Parathyroid adenoma (tissue), 2 donors: Measurements from ENCODE around the gene SIKE1.
A peak's percentile ranks its signal among the peaks of the same experiment; 100 is the strongest.

Experiments used
- H2AFZ ChIP-seq: fragments of 300-600 bp; sonication (generic); one replicate; pipeline ENCODE4 v1.7.0; 2017; ENCODE audit warnings: antibody characterized with exemption, mild to moderate bottlenecking
- H3K27ac ChIP-seq: fragments of 300-600 bp; sonication (generic); one replicate; pipeline ENCODE4 v1.7.0; 2017
- H3K27me3 ChIP-seq: fragments of 300-600 bp; sonication (generic); one replicate; pipeline ENCODE4 v1.7.0; 2017; ENCODE audit warnings: low read length; ENCODE audit not compliant: control insufficient read depth, insufficient read depth
- H3K36me3 ChIP-seq: fragments of 300-600 bp; sonication (generic); one replicate; pipeline ENCODE4 v1.7.0; 2017; ENCODE audit warnings: low read length; ENCODE audit not compliant: control insufficient read depth, insufficient read depth
- H3K4me1 ChIP-seq: fragments of 300-600 bp; sonication (generic); one replicate; pipeline ENCODE4 v1.7.0; 2017; ENCODE audit warnings: control low read depth
- H3K4me2 ChIP-seq: fragments of 300-600 bp; sonication (generic); one replicate; pipeline ENCODE4 v1.7.0; 2017; ENCODE audit warnings: low read length
- H3K4me3 ChIP-seq: fragments of 300-600 bp; sonication (generic); one replicate; pipeline ENCODE4 v1.7.0; 2017; ENCODE audit warnings: low read depth, low read length
- H3K79me2 ChIP-seq: fragments of 300-600 bp; sonication (generic); one replicate; pipeline ENCODE4 v1.7.0; 2017; ENCODE audit warnings: control low read depth
- H3K9ac ChIP-seq: fragments of 300-600 bp; sonication (generic); one replicate; pipeline ENCODE4 v1.7.0; 2017; ENCODE audit warnings: mild to moderate bottlenecking
- H3K9me3 ChIP-seq: fragments of 300-600 bp; sonication (generic); one replicate; pipeline ENCODE4 v1.7.0; 2017; ENCODE audit warnings: low read length; ENCODE audit not compliant: control insufficient read depth
- TF ChIP-seq, protein P1 (sequence below): fragments of 300-600 bp; sonication (generic); IDR thresholded peaks from one replicate; pipeline ENCODE4 v1.7.0; 2017; ENCODE audit warnings: antibody characterized with exemption, mild to moderate bottlenecking
- donor health status: primary hyperparathyroidism.

The SIKE1 gene

DNA sequence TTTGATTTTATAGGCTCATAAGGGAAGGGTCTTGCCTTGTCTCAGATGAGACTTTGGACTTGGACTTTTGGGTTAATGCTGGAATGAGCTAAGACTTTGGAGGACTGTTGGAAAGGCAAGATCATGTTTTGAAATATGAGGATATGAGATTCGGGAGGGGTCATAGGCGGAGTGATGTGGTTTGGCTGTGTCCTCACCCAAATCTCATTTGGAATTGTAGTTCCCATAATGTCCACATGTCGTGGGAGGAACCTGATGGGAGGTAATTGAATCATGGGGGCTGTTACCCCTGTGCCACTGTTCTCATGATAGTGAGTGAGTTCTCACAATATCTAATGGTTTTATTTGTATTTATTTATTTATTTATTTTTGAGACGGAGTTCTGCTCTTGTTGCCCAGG lies 15.8 kb downstream of the SIKE1 start:
- H2AFZ ChIP-seq: no peak overlapping the region
- H3K27ac ChIP-seq: no peak overlapping the region
- H3K4me1 ChIP-seq: no peaks in the 10 kb centered on the region
- H3K4me2 ChIP-seq: no peak overlapping the region
- no peaks in the 10 kb centered on the region for H3K27me3 ChIP-seq
- no peak overlapping the region for H3K9ac ChIP-seq
- H3K36me3 ChIP-seq: no peaks in the 10 kb centered on the region
- H3K79me2 ChIP-seq: no peaks in the 10 kb centered on the region
- H3K9me3 ChIP-seq: no peaks in the 10 kb centered on the region
- no peak overlapping the region for H3K4me3 ChIP-seq
- TF ChIP-seq, protein P1, sequence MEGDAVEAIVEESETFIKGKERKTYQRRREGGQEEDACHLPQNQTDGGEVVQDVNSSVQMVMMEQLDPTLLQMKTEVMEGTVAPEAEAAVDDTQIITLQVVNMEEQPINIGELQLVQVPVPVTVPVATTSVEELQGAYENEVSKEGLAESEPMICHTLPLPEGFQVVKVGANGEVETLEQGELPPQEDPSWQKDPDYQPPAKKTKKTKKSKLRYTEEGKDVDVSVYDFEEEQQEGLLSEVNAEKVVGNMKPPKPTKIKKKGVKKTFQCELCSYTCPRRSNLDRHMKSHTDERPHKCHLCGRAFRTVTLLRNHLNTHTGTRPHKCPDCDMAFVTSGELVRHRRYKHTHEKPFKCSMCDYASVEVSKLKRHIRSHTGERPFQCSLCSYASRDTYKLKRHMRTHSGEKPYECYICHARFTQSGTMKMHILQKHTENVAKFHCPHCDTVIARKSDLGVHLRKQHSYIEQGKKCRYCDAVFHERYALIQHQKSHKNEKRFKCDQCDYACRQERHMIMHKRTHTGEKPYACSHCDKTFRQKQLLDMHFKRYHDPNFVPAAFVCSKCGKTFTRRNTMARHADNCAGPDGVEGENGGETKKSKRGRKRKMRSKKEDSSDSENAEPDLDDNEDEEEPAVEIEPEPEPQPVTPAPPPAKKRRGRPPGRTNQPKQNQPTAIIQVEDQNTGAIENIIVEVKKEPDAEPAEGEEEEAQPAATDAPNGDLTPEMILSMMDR: no peak

- Histone ChIP-seq H3K4me1 (peaks cover 10% of the 10 kb centered on the region), H3K9me3 (peaks cover 4% of the 10 kb centered on the region), H3K4me3 (peak overlapping the region; percentile 100), H3K27ac (peak overlapping the region; percentile 98), H3K36me3 (no peaks in the 10 kb centered on the region), H3K79me2 (peaks cover 24% of the 10 kb centered on the region), H2AFZ (peak overlapping the region; percentile 80), H3K9ac (no peak overlapping the region), H3K27me3 (no peaks in the 10 kb centered on the region), H3K4me2 (peak overlapping the region; percentile 74)
- TF ChIP-seq, protein P1: no peak
Observed at GRCh38 chr1:114758256-114758832, 22.1 kb downstream of the SIKE1 start.

- Histone ChIP-seq H3K4me2 (peak within 1 kb of the TSS; percentile 91), H3K36me3 (no peaks in the 10 kb centered on the region), H3K27ac (peak within 1 kb of the TSS; percentile 98), H3K4me1 (peaks cover 10% of the 10 kb centered on the region), H2AFZ (peak within 1 kb of the TSS; percentile 80), H3K27me3 (no peaks in the 10 kb centered on the region), H3K4me3 (peak within 1 kb of the TSS; percentile 100), H3K79me2 (peaks cover 31% of the 10 kb centered on the region), H3K9me3 (peaks cover 4% of the 10 kb centered on the region), H3K9ac (peak within 1 kb of the TSS; percentile 90)
- TF ChIP-seq, protein P1: peak; percentile 28
Observed at GRCh38 chr1:114757455-114758255, 22.8 kb downstream of the SIKE1 start, which contains the start of gene CSDE1. TSS of gene CSDE1 (minus strand) at chr1:114757984. CDS start at chr1:114739890, 18,094 bp downstream.

DNA sequence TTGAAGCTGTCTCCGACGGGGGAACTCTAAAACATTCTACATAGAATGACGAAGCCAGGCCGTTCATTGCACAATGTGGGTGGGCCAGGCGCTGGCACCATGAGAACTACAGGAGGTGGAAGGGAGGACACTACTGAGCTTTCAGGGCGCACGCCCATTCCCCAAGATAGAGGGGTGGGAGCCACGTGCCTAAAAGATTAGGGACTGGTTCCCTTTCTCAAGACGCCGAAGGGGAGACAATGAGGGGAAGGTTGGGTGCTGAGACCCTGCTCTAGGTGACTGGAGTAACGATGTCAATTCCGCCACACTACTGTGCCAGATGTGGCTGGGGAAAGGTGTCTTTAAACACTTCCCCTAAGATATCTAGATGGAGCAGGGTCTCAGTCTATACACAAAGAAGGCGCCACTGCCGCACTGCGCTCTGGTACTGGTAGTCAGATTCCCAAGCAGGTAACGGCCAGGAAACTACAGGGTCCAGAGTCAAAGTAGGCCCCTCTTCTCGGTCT lies 23.5 kb downstream of the SIKE1 start:
- Histone ChIP-seq H3K36me3 (no peaks in the 10 kb centered on the region), H3K9me3 (peaks cover 4% of the 10 kb centered on the region), H3K9ac (no peak overlapping the region), H3K4me2 (peak overlapping the region; percentile 91), H3K27me3 (no peaks in the 10 kb centered on the region), H3K4me1 (peaks cover 10% of the 10 kb centered on the region), H2AFZ (peak overlapping the region; percentile 80), H3K4me3 (peak overlapping the region; percentile 100), H3K27ac (peak overlapping the region; percentile 98), H3K79me2 (peaks cover 35% of the 10 kb centered on the region)
- TF ChIP-seq, protein P1: no peak
